GM18526 (cell line): Measurements from ENCODE around the gene TMEM179.

Source experiments
- POLR2A ChIP-seq: IDR thresholded peaks from 3 replicates; pipeline ENCODE4 v1.6.1; 2011; ENCODE audit not compliant: insufficient read length; ENCODE audit errors: extremely low read depth

Gene TMEM179

GRCh38 chr14:104595116-104595675 lies 9.4 kb downstream of the TMEM179 start:
- TF ChIP-seq POLR2A: no peak

DNA sequence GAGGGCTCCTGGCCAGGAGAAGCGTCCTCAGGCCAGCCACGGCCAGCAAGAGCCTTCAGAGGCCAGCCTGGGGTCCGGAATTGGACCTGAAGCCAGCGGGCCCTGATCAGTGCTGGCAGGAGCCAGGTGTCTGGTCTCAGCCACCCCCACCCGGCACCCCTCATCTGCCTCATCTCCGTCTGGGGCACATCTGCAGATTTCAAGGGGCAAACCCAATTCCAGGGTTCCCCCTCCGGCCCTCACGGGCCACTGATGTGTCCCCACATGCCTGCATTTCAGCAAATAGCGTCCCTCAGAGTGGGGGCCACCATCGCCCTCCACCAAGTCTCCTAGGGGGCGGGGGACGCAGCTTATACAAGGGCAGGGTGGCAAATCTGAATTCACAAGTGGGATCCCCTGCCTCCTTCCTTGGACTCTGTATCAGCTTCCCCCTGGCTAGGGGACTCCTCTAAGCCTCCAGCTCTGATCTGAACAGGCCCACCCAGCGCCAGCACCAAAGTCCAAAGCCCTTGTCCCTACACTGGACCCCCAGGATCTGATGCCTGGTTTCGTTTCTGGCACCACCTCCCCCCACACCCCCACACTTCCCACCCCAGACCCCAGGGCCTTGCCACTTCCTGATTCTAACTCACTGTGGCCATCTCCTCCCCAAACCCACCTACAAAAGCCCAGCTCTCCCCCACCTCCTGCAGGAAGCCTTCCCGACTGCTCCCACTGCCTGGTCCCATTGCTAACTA lies 10.1 kb downstream of the TMEM179 start:
- no peak for TF ChIP-seq POLR2A

DNA sequence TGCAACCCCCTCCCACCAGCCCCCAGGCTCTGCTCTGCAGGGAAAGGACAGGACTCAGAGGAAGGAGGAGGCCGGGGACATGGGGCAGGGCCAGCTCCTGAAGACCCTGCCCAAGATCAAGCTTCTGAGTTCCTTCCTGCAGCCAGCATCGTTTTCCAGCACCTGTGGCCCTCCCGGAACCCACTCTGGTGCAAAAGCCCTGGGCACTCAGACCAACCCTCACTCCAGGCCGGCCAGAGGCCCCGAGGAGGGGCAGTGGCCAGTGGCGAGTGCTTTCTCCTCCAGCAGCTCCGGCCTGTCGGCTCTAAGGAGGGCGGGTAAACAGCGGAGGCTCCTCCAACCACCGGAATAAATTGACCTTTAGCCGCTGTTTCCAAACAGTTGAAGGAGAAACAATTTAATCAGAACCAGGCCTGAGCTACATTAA lies 10.8 kb downstream of the TMEM179 start:
- TF ChIP-seq POLR2A: no peak

- TF ChIP-seq POLR2A: no peak
Measured at GRCh38 chr14:104593241-104593701, 11.3 kb downstream of the TMEM179 start.

GRCh38 chr14:104592785-104593184 lies 11.8 kb downstream of the TMEM179 start:
- no peak for TF ChIP-seq POLR2A

GRCh38 chr14:104592292-104592672 lies 12.3 kb downstream of the TMEM179 start:
- no peak for TF ChIP-seq POLR2A

GRCh38 chr14:104591506-104592291 lies 12.9 kb downstream of the TMEM179 start:
- TF ChIP-seq POLR2A: no peak

- no peak for TF ChIP-seq POLR2A
Measured at GRCh38 chr14:104591031-104591430, 13.5 kb downstream of the TMEM179 start.

DNA sequence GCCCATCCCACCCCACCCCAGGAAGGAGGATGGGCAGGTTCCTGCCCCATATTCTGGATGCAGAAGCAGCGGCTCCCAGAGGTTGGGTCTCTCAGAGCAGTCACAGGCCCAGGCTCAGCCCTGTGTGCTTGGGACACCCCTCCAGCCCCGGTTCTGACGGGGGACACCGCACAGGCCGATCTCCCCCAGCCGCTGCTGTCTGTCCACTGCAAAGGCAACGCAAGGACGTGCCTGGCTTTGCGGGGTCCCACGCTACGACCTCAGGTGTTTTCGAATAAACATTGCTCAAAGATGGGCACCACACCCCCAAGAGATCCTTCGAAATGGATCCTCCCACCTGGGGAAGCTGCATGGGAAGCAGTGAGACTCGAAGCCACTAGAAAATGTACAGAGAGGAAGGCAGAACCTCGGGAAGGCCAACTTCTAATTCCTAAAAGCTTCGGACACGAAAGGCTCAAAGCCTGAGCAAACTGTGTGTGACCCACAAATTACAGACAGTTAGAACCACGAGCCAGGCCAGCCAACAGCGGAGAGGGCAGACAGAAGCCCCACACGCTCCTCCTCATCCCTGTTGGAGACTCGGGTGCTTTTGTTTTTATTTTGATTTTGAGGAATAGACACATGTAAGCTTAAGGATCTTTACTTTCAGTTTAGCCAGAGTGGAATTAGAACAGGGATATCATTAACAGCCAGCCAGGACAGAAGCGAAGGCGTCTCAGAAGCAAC lies 14.2 kb downstream of the TMEM179 start:
- TF ChIP-seq POLR2A: no peak

GRCh38 chr14:104589338-104590195 lies 15.0 kb downstream of the TMEM179 start:
- no peak for TF ChIP-seq POLR2A

- TF ChIP-seq POLR2A: no peak
Measured at GRCh38 chr14:104588066-104588857, 16.3 kb downstream of the TMEM179 start.

DNA sequence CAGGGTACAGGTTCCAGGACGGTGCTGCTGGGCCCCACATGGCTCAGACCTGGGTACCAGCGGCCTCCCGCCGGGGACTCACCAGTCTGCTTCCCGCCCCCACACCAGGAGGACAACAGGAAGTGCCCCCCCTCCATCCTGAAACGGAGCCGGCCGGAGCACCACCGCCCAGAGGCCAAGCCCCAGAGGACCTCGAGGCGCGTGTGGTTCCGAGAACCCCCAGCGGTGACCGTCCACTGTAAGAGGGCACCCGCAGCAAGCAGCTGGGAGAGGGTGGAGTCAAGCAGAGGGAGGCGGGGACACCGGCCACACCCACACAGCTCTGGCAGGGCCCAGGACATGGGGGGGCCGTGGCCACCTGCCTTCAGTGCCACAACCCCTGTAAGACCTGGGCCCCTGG lies 16.9 kb downstream of the TMEM179 start:
- TF ChIP-seq POLR2A: no peak

DNA sequence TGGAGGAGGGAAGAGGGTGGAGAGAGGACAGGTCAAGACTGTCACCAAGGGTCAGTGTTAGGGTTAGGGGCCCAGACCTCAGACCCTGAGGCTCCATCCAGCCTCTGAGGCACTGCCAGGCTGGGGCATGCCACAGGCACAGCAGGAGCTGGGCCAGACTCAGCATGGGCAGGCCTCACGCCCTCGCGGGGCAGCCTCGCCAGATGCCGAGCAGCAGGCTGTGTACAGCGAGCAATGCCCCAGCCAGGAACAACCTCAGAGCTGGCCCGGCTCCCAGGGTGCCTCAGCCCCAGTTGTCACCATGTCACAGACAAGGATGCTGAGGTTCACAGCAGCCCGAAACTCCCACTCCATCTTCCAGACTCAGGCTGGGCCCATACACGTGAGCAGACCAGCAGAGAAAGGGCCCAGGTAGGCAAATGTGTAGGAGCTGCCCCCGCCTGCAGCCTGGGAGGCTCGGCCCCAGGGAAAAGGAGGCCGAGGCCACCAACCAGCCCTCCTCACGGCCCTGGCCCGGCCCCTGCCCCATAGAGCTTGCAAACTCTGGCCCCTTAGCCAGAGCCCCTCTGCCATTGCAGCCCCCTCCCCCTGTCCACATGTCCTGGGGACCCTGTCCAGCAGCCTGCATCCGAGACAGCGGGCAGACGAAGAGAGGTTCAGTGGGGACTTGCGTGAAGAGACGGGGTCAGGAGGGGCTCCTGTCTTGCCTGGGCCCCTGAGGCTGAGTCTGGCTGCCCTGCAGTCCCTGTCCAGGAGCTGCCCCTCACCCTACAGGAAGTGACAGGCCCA lies 17.5 kb downstream of the TMEM179 start:
- no peak for TF ChIP-seq POLR2A
